GM12878 (cell line): Measurements from ENCODE around the gene LCT. TPM values are rescaled to one million over a fixed set of nuclear protein-coding genes. Genes with fewer than 3 reads are reported as not detected.

Source experiments
- ATAC-seq: fragments of 200-7000 bp; cut with Tn5 transposase; 3 replicates; pipeline ENCODE4 v1.9.1; 2020; ENCODE audit warnings: mild to moderate bottlenecking, moderate library complexity
- BruUV-seq: library from RNA; stranded (reverse); fragments of 400-500 nt; replicated peaks from 2 replicates; lab custom pipeline; 2021; lab: Mats Ljungman, UMichigan
- CTCF ChIA-PET: fragments of 300-600 bp; sonication (Branson Sonifier 250); formaldehyde crosslinking; extraction: SDS; loops from one replicate; lab custom pipeline; 2021; ENCODE audit warnings: inconsistent platforms; lab: Yijun Ruan, JAX
- POLR2A ChIA-PET: fragments of 350-600 bp; formaldehyde crosslinking; extraction: SDS; loops from one replicate; lab custom pipeline; 2021; ENCODE audit warnings: inconsistent platforms; lab: Charles Lee
- RAD21 ChIA-PET: fragments of 300-600 bp; sonication (Branson Sonifier 250); formaldehyde crosslinking; loops from one replicate; lab custom pipeline; 2023; ENCODE audit warnings: antibody characterized with exemption; ENCODE audit not compliant: unreplicated experiment; lab: Charles Lee
- SMC1A ChIA-PET: fragments of 300-600 bp; sonication (Branson Sonifier 250); formaldehyde crosslinking; loops from one replicate; lab custom pipeline; 2023; ENCODE audit not compliant: unreplicated experiment, uncharacterized antibody; lab: Charles Lee
- DNase-seq: peaks from one replicate; pipeline ENCODE4 v3.0.0-alpha.2; 2011; ENCODE audit warnings: low read depth, low spot score
- FAIRE-seq: peaks from 3 replicates; lab custom pipeline; 2011; peaks lifted over from hg19 to GRCh38; lab: Jason Lieb, UNC
- H2AFZ ChIP-seq: 2 replicates; pipeline ENCODE4 v1.6.0; 2011; ENCODE audit warnings: low read depth, low read length, control low read depth; ENCODE audit not compliant: control insufficient read depth
- H3K27ac ChIP-seq: 2 replicates; pipeline ENCODE4 v1.5.1; 2011; ENCODE audit warnings: control low read depth; ENCODE audit not compliant: control insufficient read depth, insufficient read depth
- H3K27me3 ChIP-seq, 2 experiments: replicated peaks in 1 of 2; 2 replicates each; pipeline versions ENCODE4 v1.6.0 to v1.6.1; 2011; ENCODE audit warnings: low read length in 1 of 2; ENCODE audit not compliant: control insufficient read depth in 2 of 2, insufficient read depth in 2 of 2
- H3K36me3 ChIP-seq, 2 experiments: 2 replicates each; pipeline ENCODE4 v1.5.1; 2011; ENCODE audit warnings: low read length in 1 of 2; ENCODE audit not compliant: control insufficient read depth in 2 of 2, insufficient read depth in 2 of 2
- H3K4me1 ChIP-seq: 2 replicates; pipeline ENCODE4 v1.6.1; 2011; ENCODE audit warnings: mild to moderate bottlenecking, low read length, moderate library complexity, mixed read lengths; ENCODE audit not compliant: control insufficient read depth, insufficient read depth
- H3K4me2 ChIP-seq: 2 replicates; pipeline ENCODE4 v1.6.0; 2011; ENCODE audit warnings: control low read depth; ENCODE audit not compliant: control insufficient read depth, insufficient read depth
- H3K4me3 ChIP-seq: fragments of 200-600 bp; sonication (generic); 2 replicates; pipeline ENCODE4 v1.5.1; 2016
- H3K79me2 ChIP-seq: 2 replicates; pipeline ENCODE4 v1.6.0; 2011; ENCODE audit warnings: low read length; ENCODE audit not compliant: control insufficient read depth, insufficient read depth
- H3K9ac ChIP-seq: 2 replicates; pipeline ENCODE4 v1.8.0; 2011; ENCODE audit warnings: low read length, control low read depth, mixed read lengths; ENCODE audit not compliant: control insufficient read depth, insufficient read depth
- H3K9me3 ChIP-seq: replicated peaks from 3 replicates; pipeline ENCODE4 v1.5.1; 2011; ENCODE audit warnings: mild to moderate bottlenecking, low read length; ENCODE audit not compliant: control insufficient read depth, insufficient read depth
- H4K20me1 ChIP-seq: 2 replicates; pipeline ENCODE4 v1.6.0; 2011; ENCODE audit not compliant: control insufficient read depth, insufficient read depth
- CREB1 ChIP-seq: IDR thresholded peaks from 2 replicates; pipeline ENCODE4 v1.6.1; 2012; ENCODE audit warnings: low read depth, mild to moderate bottlenecking, inconsistent platforms
- EED ChIP-seq: sonication (generic); IDR thresholded peaks from 2 replicates; pipeline ENCODE4 v1.6.1; 2016; ENCODE audit warnings: antibody characterized with exemption, low read depth
- EP300 ChIP-seq, 2 experiments: fragments of 150-350 bp in 1 of 2; IDR thresholded peaks; 2 replicates each; pipeline ENCODE4 v1.6.1; 2011 to 2012; ENCODE audit warnings: low read depth in 2 of 2, low read length in 2 of 2, borderline replicate concordance in 1 of 2, improper control_type of control experiment in 1 of 2, inconsistent platforms in 1 of 2; ENCODE audit not compliant: control insufficient read depth in 1 of 2
- POLR2A ChIP-seq: IDR thresholded peaks from 2 replicates; pipeline ENCODE4 v1.6.1; 2011; ENCODE audit warnings: low read depth, mild to moderate bottlenecking, low read length
- WGBS: methylation state at CpG from one replicate; pipeline ENCODE4 v1.1.6; 2016; ENCODE audit warnings: low lambda C conversion rate; ENCODE audit not compliant: insufficient replicate concordance, insufficient coverage; ENCODE audit errors: missing lambda C conversion rate; 5-methylcytosine and 5-hydroxymethylcytosine counted together
- in situ Hi-C: fragments of 300-500 bp; cut with MboI; formaldehyde crosslinking; loops from 9 replicates; pipeline ENCODE4 v1.14.3; 2018; ENCODE audit warnings: mixed read lengths
- intact Hi-C: fragments of 100-400 bp; cut with micrococcal nuclease; formaldehyde crosslinking; loops from one replicate; pipeline ENCODE4 v1.14.2; 2022; ENCODE audit not compliant: unreplicated experiment
- polyA plus RNA-seq, 11 experiments: library from polyadenylated mRNA; depleted of rRNA in 4 of 11; unstranded in 6 of 11; stranded (reverse) in 5 of 11; fragments of >200 nt; fragmentation: Nextera tagmentation in 4 of 11; fragmentation: Illumina TruSeq in 1 of 11; extraction: Ambion mirVana in 4 of 11; extraction: Trizol in 1 of 11; gene quantifications; 1 replicate in 1 of 11; 2 replicates in 10 of 11; pipeline versions ENCODE4 v1.2.1 to v1.2.3, GENCODE V29; 2011 to 2016; ENCODE audit warnings: inconsistent platforms in 2 of 11, missing spikeins in 2 of 11, low read depth in 1 of 11
- total RNA-seq, 4 experiments: library from RNA; depleted of rRNA in 3 of 4; stranded (reverse); fragments of >200 nt in 3 of 4; fragmentation: Illumina TruSeq in 1 of 4; extraction: Trizol in 1 of 4; gene quantifications; 2 replicates each; pipeline versions ENCODE4 v1.2.1 to v1.2.3, GENCODE V29; 2013 to 2021
- TF ChIP-seq, protein P1 (sequence below): IDR thresholded peaks from 2 replicates; pipeline ENCODE4 v1.6.1; 2012; ENCODE audit warnings: mild to moderate bottlenecking, low read depth, low read length
- TF ChIP-seq, protein P2 (sequence below): fragments of 450-650 bp; IDR thresholded peaks from 2 replicates; pipeline ENCODE4 v1.6.1; 2018; ENCODE audit warnings: borderline replicate concordance, mild to moderate bottlenecking; ENCODE audit not compliant: partially characterized antibody
- TF ChIP-seq, protein P3 (sequence below): fragments of 150-350 bp; IDR thresholded peaks from 2 replicates; pipeline ENCODE4 v1.6.1; 2014; ENCODE audit warnings: mild to moderate bottlenecking, low read depth, low read length
- TF ChIP-seq, protein P4 (sequence below): fragments of 450-650 bp; IDR thresholded peaks from 2 replicates; pipeline ENCODE4 v1.6.1; 2017; ENCODE audit warnings: low read depth, mild to moderate bottlenecking, moderate library complexity

LCT gene
- total and polyA plus RNA-seq, 10 of the 15 experiments (the other 5 are each of a cell fraction or from before 2014, with no cell fraction given): 0.02 to 0.09 (median 0.07) TPM; not detected in 3

DNA sequence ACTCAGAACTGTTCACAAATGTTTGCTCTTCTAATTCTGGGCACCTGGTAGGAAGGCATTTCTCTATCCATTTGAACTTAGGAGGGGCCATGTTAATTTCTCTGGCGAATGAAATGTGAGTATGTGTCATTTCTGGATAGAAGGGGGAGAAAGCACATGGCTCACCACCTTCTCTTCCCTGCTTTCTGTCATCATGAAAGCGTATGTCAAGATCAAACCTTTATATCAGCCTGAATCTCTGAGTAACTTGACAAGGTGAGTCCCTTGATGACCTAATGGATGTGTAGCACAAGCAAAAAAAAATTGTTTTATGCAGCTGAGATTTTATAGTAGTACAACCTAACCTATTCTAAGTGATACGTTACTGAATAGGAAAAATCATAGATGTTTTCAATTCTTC lies 12.1 kb upstream of the LCT start:
- no peak overlapping the region for H2AFZ ChIP-seq
- intact Hi-C loops: no loop called here
- POLR2A ChIA-PET: interaction anchor here (0.6 kb wide), 1 partner anchor 427 kb away, joined by 11 read pairs; no protein-coding TSS in a partner anchor
- no peak overlapping the region for H3K4me2 ChIP-seq
- RAD21 ChIA-PET: no interaction called here
- H4K20me1 ChIP-seq: no peaks in the 10 kb centered on the region
- no peaks in the 10 kb centered on the region for H3K4me1 ChIP-seq
- ATAC-seq (no peak), FAIRE-seq (no peak), DNase-seq (no peak)
- TF ChIP-seq, protein P1, sequence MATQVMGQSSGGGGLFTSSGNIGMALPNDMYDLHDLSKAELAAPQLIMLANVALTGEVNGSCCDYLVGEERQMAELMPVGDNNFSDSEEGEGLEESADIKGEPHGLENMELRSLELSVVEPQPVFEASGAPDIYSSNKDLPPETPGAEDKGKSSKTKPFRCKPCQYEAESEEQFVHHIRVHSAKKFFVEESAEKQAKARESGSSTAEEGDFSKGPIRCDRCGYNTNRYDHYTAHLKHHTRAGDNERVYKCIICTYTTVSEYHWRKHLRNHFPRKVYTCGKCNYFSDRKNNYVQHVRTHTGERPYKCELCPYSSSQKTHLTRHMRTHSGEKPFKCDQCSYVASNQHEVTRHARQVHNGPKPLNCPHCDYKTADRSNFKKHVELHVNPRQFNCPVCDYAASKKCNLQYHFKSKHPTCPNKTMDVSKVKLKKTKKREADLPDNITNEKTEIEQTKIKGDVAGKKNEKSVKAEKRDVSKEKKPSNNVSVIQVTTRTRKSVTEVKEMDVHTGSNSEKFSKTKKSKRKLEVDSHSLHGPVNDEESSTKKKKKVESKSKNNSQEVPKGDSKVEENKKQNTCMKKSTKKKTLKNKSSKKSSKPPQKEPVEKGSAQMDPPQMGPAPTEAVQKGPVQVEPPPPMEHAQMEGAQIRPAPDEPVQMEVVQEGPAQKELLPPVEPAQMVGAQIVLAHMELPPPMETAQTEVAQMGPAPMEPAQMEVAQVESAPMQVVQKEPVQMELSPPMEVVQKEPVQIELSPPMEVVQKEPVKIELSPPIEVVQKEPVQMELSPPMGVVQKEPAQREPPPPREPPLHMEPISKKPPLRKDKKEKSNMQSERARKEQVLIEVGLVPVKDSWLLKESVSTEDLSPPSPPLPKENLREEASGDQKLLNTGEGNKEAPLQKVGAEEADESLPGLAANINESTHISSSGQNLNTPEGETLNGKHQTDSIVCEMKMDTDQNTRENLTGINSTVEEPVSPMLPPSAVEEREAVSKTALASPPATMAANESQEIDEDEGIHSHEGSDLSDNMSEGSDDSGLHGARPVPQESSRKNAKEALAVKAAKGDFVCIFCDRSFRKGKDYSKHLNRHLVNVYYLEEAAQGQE: no peak
- TF ChIP-seq CREB1 (no peak), EP300 (IDR thresholded peaks at IDR 0.05; ENCODE audit: borderline replicate concordance in 1 of 2, control insufficient read depth in 1 of 2, low read depth in 2 of 2, low read length in 2 of 2) (no peak), EED (no peak), POLR2A (no peak)
- TF ChIP-seq, protein P2, sequence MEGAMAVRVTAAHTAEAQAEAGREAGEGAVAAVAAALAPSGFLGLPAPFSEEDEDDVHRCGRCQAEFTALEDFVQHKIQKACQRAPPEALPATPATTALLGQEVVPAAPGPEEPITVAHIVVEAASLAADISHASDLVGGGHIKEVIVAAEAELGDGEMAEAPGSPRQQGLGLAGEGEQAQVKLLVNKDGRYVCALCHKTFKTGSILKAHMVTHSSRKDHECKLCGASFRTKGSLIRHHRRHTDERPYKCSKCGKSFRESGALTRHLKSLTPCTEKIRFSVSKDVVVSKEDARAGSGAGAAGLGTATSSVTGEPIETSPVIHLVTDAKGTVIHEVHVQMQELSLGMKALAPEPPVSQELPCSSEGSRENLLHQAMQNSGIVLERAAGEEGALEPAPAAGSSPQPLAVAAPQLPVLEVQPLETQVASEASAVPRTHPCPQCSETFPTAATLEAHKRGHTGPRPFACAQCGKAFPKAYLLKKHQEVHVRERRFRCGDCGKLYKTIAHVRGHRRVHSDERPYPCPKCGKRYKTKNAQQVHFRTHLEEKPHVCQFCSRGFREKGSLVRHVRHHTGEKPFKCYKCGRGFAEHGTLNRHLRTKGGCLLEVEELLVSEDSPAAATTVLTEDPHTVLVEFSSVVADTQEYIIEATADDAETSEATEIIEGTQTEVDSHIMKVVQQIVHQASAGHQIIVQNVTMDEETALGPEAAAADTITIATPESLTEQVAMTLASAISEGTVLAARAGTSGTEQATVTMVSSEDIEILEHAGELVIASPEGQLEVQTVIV: no peak
- TF ChIP-seq, protein P3, sequence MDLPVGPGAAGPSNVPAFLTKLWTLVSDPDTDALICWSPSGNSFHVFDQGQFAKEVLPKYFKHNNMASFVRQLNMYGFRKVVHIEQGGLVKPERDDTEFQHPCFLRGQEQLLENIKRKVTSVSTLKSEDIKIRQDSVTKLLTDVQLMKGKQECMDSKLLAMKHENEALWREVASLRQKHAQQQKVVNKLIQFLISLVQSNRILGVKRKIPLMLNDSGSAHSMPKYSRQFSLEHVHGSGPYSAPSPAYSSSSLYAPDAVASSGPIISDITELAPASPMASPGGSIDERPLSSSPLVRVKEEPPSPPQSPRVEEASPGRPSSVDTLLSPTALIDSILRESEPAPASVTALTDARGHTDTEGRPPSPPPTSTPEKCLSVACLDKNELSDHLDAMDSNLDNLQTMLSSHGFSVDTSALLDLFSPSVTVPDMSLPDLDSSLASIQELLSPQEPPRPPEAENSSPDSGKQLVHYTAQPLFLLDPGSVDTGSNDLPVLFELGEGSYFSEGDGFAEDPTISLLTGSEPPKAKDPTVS: no peak
- TF ChIP-seq, protein P4, sequence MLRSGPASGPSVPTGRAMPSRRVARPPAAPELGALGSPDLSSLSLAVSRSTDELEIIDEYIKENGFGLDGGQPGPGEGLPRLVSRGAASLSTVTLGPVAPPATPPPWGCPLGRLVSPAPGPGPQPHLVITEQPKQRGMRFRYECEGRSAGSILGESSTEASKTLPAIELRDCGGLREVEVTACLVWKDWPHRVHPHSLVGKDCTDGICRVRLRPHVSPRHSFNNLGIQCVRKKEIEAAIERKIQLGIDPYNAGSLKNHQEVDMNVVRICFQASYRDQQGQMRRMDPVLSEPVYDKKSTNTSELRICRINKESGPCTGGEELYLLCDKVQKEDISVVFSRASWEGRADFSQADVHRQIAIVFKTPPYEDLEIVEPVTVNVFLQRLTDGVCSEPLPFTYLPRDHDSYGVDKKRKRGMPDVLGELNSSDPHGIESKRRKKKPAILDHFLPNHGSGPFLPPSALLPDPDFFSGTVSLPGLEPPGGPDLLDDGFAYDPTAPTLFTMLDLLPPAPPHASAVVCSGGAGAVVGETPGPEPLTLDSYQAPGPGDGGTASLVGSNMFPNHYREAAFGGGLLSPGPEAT: no peak
- H3K4me3 ChIP-seq: no peak overlapping the region
- in situ Hi-C loops: no loop called here
- no peaks in the 10 kb centered on the region for H3K9me3 ChIP-seq
- H3K9ac ChIP-seq: no peak overlapping the region
- CTCF ChIA-PET: interaction anchor here (0.9 to 1.5 kb wide), 2 partner anchors 535 to 844 kb away, joined by 3 to 5 read pairs; no protein-coding TSS in a partner anchor
- H3K36me3 ChIP-seq: peaks cover 6 to 12% of the 10 kb centered on the region in 2 experiments
- SMC1A ChIA-PET: interaction anchor here (1.0 to 1.3 kb wide), 2 partner anchors 7 to 17 kb away, joined by 3 to 5 read pairs; no protein-coding TSS in a partner anchor
- no peaks in the 10 kb centered on the region for H3K27me3 ChIP-seq
- no peaks in the 10 kb centered on the region for H3K79me2 ChIP-seq
- WGBS: 93% methylated on average over 3 of the region's 3 CpGs
- BruUV-seq: no TSS peak
- H3K27ac ChIP-seq: no peak overlapping the region
